GM12892 (cell line): ENCODE results near the gene DDR2.
"Not testable (repeated sequence)": the region's sequence is repeated elsewhere in the genome, so short reads cannot be mapped to it uniquely, and the experiment has no call there.

Experiments
- DNase-seq: peaks from one replicate; pipeline ENCODE4 v3.0.0; 2011; ENCODE audit not compliant: insufficient read length
- FAIRE-seq: peaks from 2 replicates; lab custom pipeline; 2011; peaks lifted over from hg19 to GRCh38; lab: Jason Lieb, UNC
- POLR2A ChIP-seq: IDR thresholded peaks from 2 replicates; pipeline ENCODE4 v1.6.1; 2011; ENCODE audit warnings: low read depth, low read length, control low read depth
- POLR2AphosphoS5 ChIP-seq: IDR thresholded peaks from 2 replicates; pipeline ENCODE4 v1.6.1; 2011; ENCODE audit warnings: low read depth, low read length, control low read depth
- TAF1 ChIP-seq: IDR thresholded peaks from 2 replicates; pipeline ENCODE4 v1.6.1; 2011; ENCODE audit warnings: low read depth, mild to moderate bottlenecking, control low read depth, low read length, borderline replicate concordance

The DDR2 gene

GRCh38 chr1:162721471-162721870 lies 89.2 kb downstream of the DDR2 start:
- DNase-seq (no peak), FAIRE-seq (no peak)
- TF ChIP-seq POLR2A (no peak), TAF1 (no peak), POLR2AphosphoS5 (no peak)

GRCh38 chr1:162722036-162722435 lies 89.8 kb downstream of the DDR2 start:
- no peak for DNase-seq
- no peak for FAIRE-seq
- TF ChIP-seq POLR2A (no peak), TAF1 (no peak), POLR2AphosphoS5 (no peak)

GRCh38 chr1:162724583-162725120 lies 92.4 kb downstream of the DDR2 start:
- DNase-seq = no peak
- no peak for FAIRE-seq
- TF ChIP-seq TAF1 (no peak), POLR2A (no peak), POLR2AphosphoS5 (no peak)

- FAIRE-seq = no peak
- TF ChIP-seq POLR2A (no peak), TAF1 (no peak), POLR2AphosphoS5 (no peak)
- no peak for DNase-seq
Observed at GRCh38 chr1:162725301-162725837, 93.1 kb downstream of the DDR2 start.

- FAIRE-seq (no peak), DNase-seq (no peak)
- TF ChIP-seq POLR2A (no peak), TAF1 (no peak), POLR2AphosphoS5 (no peak)
Observed at GRCh38 chr1:162726555-162726954, 94.3 kb downstream of the DDR2 start.

- not testable (repeated sequence) for FAIRE-seq, DNase-seq
Observed at GRCh38 chr1:162727493-162727892, 95.2 kb downstream of the DDR2 start.

GRCh38 chr1:162728573-162728972 lies 96.3 kb downstream of the DDR2 start:
- DNase-seq (no peak), FAIRE-seq (no peak)
- TF ChIP-seq POLR2A (no peak), TAF1 (no peak), POLR2AphosphoS5 (no peak)

- FAIRE-seq = peak; percentile 90
- DNase-seq = not testable (repeated sequence)
Observed at GRCh38 chr1:162729195-162729774, 97.0 kb downstream of the DDR2 start.

- no peak for TF ChIP-seq POLR2AphosphoS5
- TF ChIP-seq POLR2A = no peak
- TF ChIP-seq TAF1 = no peak
- DNase-seq (no peak), FAIRE-seq (no peak)
Observed at GRCh38 chr1:162732094-162732493, 99.8 kb downstream of the DDR2 start.

- no peak for FAIRE-seq
- TF ChIP-seq POLR2A (no peak), TAF1 (no peak), POLR2AphosphoS5 (no peak)
- no peak for DNase-seq
Observed at GRCh38 chr1:162732566-162733335, 100.5 kb downstream of the DDR2 start.

GRCh38 chr1:162733336-162733590 lies 101.0 kb downstream of the DDR2 start:
- TF ChIP-seq POLR2AphosphoS5 = no peak
- no peak for TF ChIP-seq POLR2A
- no peak for TF ChIP-seq TAF1
- DNase-seq (no peak), FAIRE-seq (no peak)

- DNase-seq (no peak), FAIRE-seq (no peak)
- TF ChIP-seq POLR2AphosphoS5 (no peak), TAF1 (no peak), POLR2A (no peak)
Observed at GRCh38 chr1:162734047-162734446, 101.8 kb downstream of the DDR2 start.

- no peak for TF ChIP-seq POLR2A
- TF ChIP-seq TAF1 = no peak
- TF ChIP-seq POLR2AphosphoS5 = no peak
- no peak for DNase-seq
- no peak for FAIRE-seq
Observed at GRCh38 chr1:162736184-162736583, 103.9 kb downstream of the DDR2 start.
